ENCODE data around the gene DYNLT4. TPM values are rescaled to one million over a fixed set of nuclear protein-coding genes. Genes with fewer than 3 reads are reported as not detected.

Gene DYNLT4
- total and polyA plus RNA-seq, 2 of the 13 experiments (the other 11 are each of a cell fraction or from before 2014, with no cell fraction given) = 0.77 TPM; not detected in 1

- TF ChIP-seq ZGPAT (CRISPR knock-in tag; IDR thresholded peaks at IDR 0.05) = peak; percentile 72; the same call in 1 of the 2 replicates
- TF ChIP-seq SRSF9 (IDR thresholded peaks at IDR 0.05; ENCODE audit: borderline replicate concordance, insufficient read depth, low read depth, low read length, poor library complexity, severe bottlenecking) = no peak
- no peak; the same call in 1 of the 2 replicates for TF ChIP-seq ZNF264 (CRISPR knock-in tag; IDR thresholded peaks at IDR 0.05)
- peak; percentile 72; the same call in 1 of the 2 replicates for TF ChIP-seq HMGXB3 (CRISPR knock-in tag; IDR thresholded peaks at IDR 0.05; ENCODE audit: borderline replicate concordance)
- no peak for TF ChIP-seq PBX3 (CRISPR knock-in tag; IDR thresholded peaks at IDR 0.05; ENCODE audit: borderline replicate concordance)
- TF ChIP-seq ZNF414 (CRISPR knock-in tag; IDR thresholded peaks at IDR 0.05) = peak; percentile 68; the same call in 1 of the 2 replicates
- no peak for TF ChIP-seq ATRX (CRISPR knock-in tag; IDR thresholded peaks at IDR 0.05; ENCODE audit: borderline replicate concordance)
- TF ChIP-seq TARDBP (CRISPR knock-in tag; IDR thresholded peaks at IDR 0.05) = 0 out of 2 replicates have a peak, but pooled peaks have one; percentile 80
- no peak for TF ChIP-seq SATB2 (CRISPR knock-in tag; IDR thresholded peaks at IDR 0.05)
- peak; percentile 51 for TF ChIP-seq ZNF18 (CRISPR knock-in tag; IDR thresholded peaks at IDR 0.05; ENCODE audit: insufficient replicate concordance)
- TF ChIP-seq MTF1 (CRISPR knock-in tag; IDR thresholded peaks at IDR 0.05) = no peak
- no peak for TF ChIP-seq CSRNP2 (CRISPR knock-in tag; conservative IDR thresholded peaks at IDR 0.05; ENCODE audit: low read depth)
- peak; percentile 63 for TF ChIP-seq RXRB (CRISPR knock-in tag; IDR thresholded peaks at IDR 0.05; ENCODE audit: borderline replicate concordance)
- TF ChIP-seq ZNF362 (CRISPR knock-in tag; IDR thresholded peaks at IDR 0.05; ENCODE audit: borderline replicate concordance) = peak; percentile 35; the same call in 1 of the 2 replicates
Observed at GRCh38 chr1:44807364-44808062, 362 bp upstream of the DYNLT4 start (continued).
